GM10248 (cell line): ENCODE measurements around the gene GBP6.

Experiments
- CTCF ChIA-PET: fragments of 300-600 bp; sonication (Branson Sonifier 250); formaldehyde crosslinking; extraction: SDS; loops from one replicate; lab custom pipeline; 2021; ENCODE audit warnings: antibody characterized with exemption; lab: Yijun Ruan, JAX
- POLR2A ChIA-PET: fragments of 350-650 bp; sonication (Branson Sonifier 250); formaldehyde crosslinking; extraction: SDS; loops from one replicate; lab custom pipeline; 2020; ENCODE audit warnings: antibody characterized with exemption; lab: Yijun Ruan, JAX
- DNase-seq: peaks from one replicate; pipeline ENCODE4 v3.0.0; 2012; ENCODE audit errors: extremely low spot score
- CTCF ChIP-seq: IDR thresholded peaks from 2 replicates; pipeline ENCODE4 v1.5.1; 2012; ENCODE audit warnings: mild to moderate bottlenecking, low read depth; ENCODE audit errors: extremely low read depth, missing control alignments, control extremely low read depth

Gene GBP6

GRCh38 chr1:89355056-89355455 is 8.8 kb upstream of the GBP6 start:
- no peak for DNase-seq
- ChIA-PET CTCF (interaction anchor here (0.8 kb wide), 1 partner anchor 355 kb away, joined by 3 read pairs; no protein-coding TSS in a partner anchor), POLR2A (no interaction called here)
- TF ChIP-seq CTCF: no peak

- ChIA-PET POLR2A (no interaction called here), CTCF (interaction anchor here (0.7 to 4.4 kb wide), 13 partner anchors 8 to 368 kb away, joined by 3 to 57 read pairs (median 3); no protein-coding TSS in a partner anchor)
- no peak for DNase-seq
- TF ChIP-seq CTCF: no peak
Measured at GRCh38 chr1:89356658-89357400, 7.0 kb upstream of the GBP6 start.

GRCh38 chr1:89358287-89358893 is 5.5 kb upstream of the GBP6 start:
- POLR2A ChIA-PET: no interaction called here
- peak; percentile 86 for TF ChIP-seq CTCF
- DNase-seq: peak; percentile 51
- CTCF ChIA-PET: interaction anchor here (0.7 to 4.4 kb wide), 35 partner anchors 9 to 385 kb away, joined by 3 to 57 read pairs (median 4); partner anchors contain the start of gene GBP4

GRCh38 chr1:89360716-89361115 is 3.1 kb upstream of the GBP6 start:
- CTCF ChIA-PET: interaction anchor here (0.7 to 1.9 kb wide), 3 partner anchors 23 to 363 kb away, joined by 3 to 5 read pairs (median 3); no protein-coding TSS in a partner anchor
- POLR2A ChIA-PET: interaction anchor here (0.6 kb wide), 1 partner anchor 363 kb away, joined by 6 read pairs; no protein-coding TSS in a partner anchor
- no peak for DNase-seq
- no peak for TF ChIP-seq CTCF

- no peak for TF ChIP-seq CTCF
- ChIA-PET CTCF (interaction anchor here (0.7 to 1.9 kb wide), 4 partner anchors 9 to 364 kb away, joined by 3 to 5 read pairs (median 3); partner anchors contain the start of gene GBP1), POLR2A (no interaction called here)
- DNase-seq: no peak
Measured at GRCh38 chr1:89361681-89362080, 2.2 kb upstream of the GBP6 start.

- no peak for TF ChIP-seq CTCF
- ChIA-PET CTCF (interaction anchor here (0.6 to 1.6 kb wide), 8 partner anchors 10 to 707 kb away, joined by 3 to 4 read pairs (median 3); no protein-coding TSS in a partner anchor), POLR2A (no interaction called here)
- peak; percentile 18 for DNase-seq
Measured at GRCh38 chr1:89363196-89363595, 663 bp upstream of the GBP6 start.
